DND-41 (cell line): ENCODE data around the gene TRA2A.
A peak's percentile ranks its signal among the peaks of the same experiment; 100 is the strongest.

ENCODE experiments used
- ATAC-seq: fragments of 200-7000 bp; cut with Tn5 transposase; 3 replicates; pipeline ENCODE4 v1.9.1; 2021; ENCODE audit warnings: low read depth; ENCODE audit not compliant: insufficient read depth
- DNase-seq: peaks from one replicate; pipeline ENCODE4 v3.0.0-alpha.2; 2020
- H2AFZ ChIP-seq: 2 replicates; pipeline ENCODE4 v1.6.0; 2012; ENCODE audit warnings: low read depth, low read length
- H3K27ac ChIP-seq: 2 replicates; pipeline ENCODE4 v1.5.1; 2012; ENCODE audit warnings: low read length, inconsistent platforms
- H3K27me3 ChIP-seq: fragments of 200-600 bp; sonication (generic); 2 replicates; pipeline ENCODE4 v1.6.0; 2012; ENCODE audit warnings: low read length, mild to moderate bottlenecking, inconsistent platforms; ENCODE audit not compliant: insufficient read depth, poor library complexity
- H3K36me3 ChIP-seq: 2 replicates; pipeline ENCODE4 v1.5.1; 2012; ENCODE audit warnings: low read length, inconsistent platforms; ENCODE audit not compliant: insufficient read depth
- H3K4me1 ChIP-seq: 2 replicates; pipeline ENCODE4 v1.5.1; 2012; ENCODE audit warnings: mild to moderate bottlenecking, low read length; ENCODE audit not compliant: insufficient read depth
- H3K4me2 ChIP-seq: 2 replicates; pipeline ENCODE4 v1.6.0; 2012; ENCODE audit warnings: mild to moderate bottlenecking, moderate library complexity, low read length, inconsistent platforms; ENCODE audit not compliant: insufficient read depth
- H3K4me3 ChIP-seq, 2 experiments: fragments of 200-600 bp in 1 of 2; shearing (Covaris generic) in 1 of 2; 2 replicates each; pipeline ENCODE4 v1.5.1; 2012 to 2016; ENCODE audit warnings: inconsistent platforms in 2 of 2, low read length in 2 of 2, mild to moderate bottlenecking in 2 of 2, low read depth in 1 of 2, moderate library complexity in 1 of 2
- H3K79me2 ChIP-seq: 2 replicates; pipeline ENCODE4 v1.6.0; 2012; ENCODE audit warnings: low read length, inconsistent platforms; ENCODE audit not compliant: insufficient read depth
- H3K9ac ChIP-seq: 2 replicates; pipeline ENCODE4 v1.6.0; 2012; ENCODE audit warnings: low read depth, mild to moderate bottlenecking, inconsistent platforms, low read length, moderate library complexity
- H3K9me3 ChIP-seq: 2 replicates; pipeline ENCODE4 v1.5.1; 2012; ENCODE audit warnings: low read length, moderate library complexity, mild to moderate bottlenecking, inconsistent platforms; ENCODE audit not compliant: insufficient read depth, severe bottlenecking
- H4K20me1 ChIP-seq: 2 replicates; pipeline ENCODE4 v1.6.0; 2012; ENCODE audit warnings: low read length; ENCODE audit not compliant: insufficient read depth
- EZH2 ChIP-seq: IDR thresholded peaks from 3 replicates; pipeline ENCODE4 v1.6.1; 2012; ENCODE audit warnings: borderline replicate concordance, low read depth, mild to moderate bottlenecking, moderate library complexity, low read length, inconsistent platforms; ENCODE audit not compliant: severe bottlenecking
- TF ChIP-seq, protein P1 (sequence below): IDR thresholded peaks from 2 replicates; pipeline ENCODE4 v1.5.1; 2012; ENCODE audit warnings: borderline replicate concordance, low read length, moderate library complexity, mild to moderate bottlenecking; ENCODE audit not compliant: poor library complexity, severe bottlenecking; ENCODE audit errors: extremely low read depth

Gene TRA2A

DNA sequence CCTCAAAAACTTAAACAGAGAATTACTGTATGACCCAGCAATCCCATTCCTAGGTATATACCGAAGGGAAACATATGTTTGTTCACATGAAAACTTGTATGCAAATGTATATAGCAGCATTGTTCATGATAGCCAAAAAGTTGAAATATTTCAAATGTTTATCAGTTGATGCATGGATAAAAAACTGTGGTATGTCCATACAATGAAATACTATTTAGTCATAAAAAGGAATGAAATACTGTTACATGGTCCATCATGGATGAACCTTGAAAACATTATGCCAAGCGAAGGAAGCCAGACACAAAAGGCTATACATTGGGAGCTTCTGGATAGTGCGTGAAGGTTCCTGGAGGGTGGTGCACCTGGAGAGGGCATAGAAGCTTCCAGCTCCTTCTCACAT, 11.0 kb upstream of the TRA2A start:
- Histone ChIP-seq H3K27ac (no peak overlapping the region), H3K9me3 (no peaks in the 10 kb centered on the region), H3K4me2 (no peak overlapping the region), H4K20me1 (no peaks in the 10 kb centered on the region), H3K36me3 (no peaks in the 10 kb centered on the region), H3K4me1 (peaks cover 22% of the 10 kb centered on the region), H3K9ac (no peak overlapping the region), H2AFZ (no peak overlapping the region), H3K4me3 (no peak overlapping the region), H3K79me2 (no peaks in the 10 kb centered on the region), H3K27me3 (no peaks in the 10 kb centered on the region)
- DNase-seq = no peak
- ATAC-seq = no peak
- TF ChIP-seq, protein P1, sequence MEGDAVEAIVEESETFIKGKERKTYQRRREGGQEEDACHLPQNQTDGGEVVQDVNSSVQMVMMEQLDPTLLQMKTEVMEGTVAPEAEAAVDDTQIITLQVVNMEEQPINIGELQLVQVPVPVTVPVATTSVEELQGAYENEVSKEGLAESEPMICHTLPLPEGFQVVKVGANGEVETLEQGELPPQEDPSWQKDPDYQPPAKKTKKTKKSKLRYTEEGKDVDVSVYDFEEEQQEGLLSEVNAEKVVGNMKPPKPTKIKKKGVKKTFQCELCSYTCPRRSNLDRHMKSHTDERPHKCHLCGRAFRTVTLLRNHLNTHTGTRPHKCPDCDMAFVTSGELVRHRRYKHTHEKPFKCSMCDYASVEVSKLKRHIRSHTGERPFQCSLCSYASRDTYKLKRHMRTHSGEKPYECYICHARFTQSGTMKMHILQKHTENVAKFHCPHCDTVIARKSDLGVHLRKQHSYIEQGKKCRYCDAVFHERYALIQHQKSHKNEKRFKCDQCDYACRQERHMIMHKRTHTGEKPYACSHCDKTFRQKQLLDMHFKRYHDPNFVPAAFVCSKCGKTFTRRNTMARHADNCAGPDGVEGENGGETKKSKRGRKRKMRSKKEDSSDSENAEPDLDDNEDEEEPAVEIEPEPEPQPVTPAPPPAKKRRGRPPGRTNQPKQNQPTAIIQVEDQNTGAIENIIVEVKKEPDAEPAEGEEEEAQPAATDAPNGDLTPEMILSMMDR = no peak
- no peak for TF ChIP-seq EZH2

DNA sequence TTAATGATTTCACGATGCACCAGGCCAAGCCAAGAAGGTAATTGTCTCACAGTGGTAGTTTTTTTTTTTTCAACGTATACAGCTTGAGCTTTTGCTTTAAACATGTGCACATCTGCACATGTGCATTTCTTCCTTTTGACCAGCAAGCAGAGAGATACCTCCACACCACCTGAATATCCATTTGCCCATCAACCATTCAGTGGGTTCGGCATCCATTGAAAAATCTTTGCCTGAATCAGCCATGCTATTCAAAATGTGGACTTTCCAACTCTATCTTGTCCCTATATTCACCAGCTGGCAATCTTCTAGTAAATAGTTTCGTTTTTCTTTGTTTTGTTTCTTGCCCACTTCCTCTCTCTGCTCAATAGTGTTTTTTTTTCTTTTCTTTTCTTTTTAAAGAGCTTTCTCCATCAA, 7.7 kb upstream of the TRA2A start:
- Histone ChIP-seq H3K79me2 (no peaks in the 10 kb centered on the region), H3K4me3 (peak overlapping the region in 1 of 2 experiments; percentile 50; a peak in 2 of 4 replicates), H3K36me3 (no peaks in the 10 kb centered on the region), H3K27ac (peak overlapping the region; percentile 93), H2AFZ (peak overlapping the region; percentile 79), H3K9me3 (no peaks in the 10 kb centered on the region), H3K27me3 (no peaks in the 10 kb centered on the region), H3K4me2 (peak overlapping the region; percentile 66), H3K9ac (peak overlapping the region; percentile 50), H4K20me1 (no peaks in the 10 kb centered on the region), H3K4me1 (peaks cover 22% of the 10 kb centered on the region)
- TF ChIP-seq EZH2 = no peak
- TF ChIP-seq, protein P1 = no peak
- ATAC-seq (peak; percentile 89), DNase-seq (peak; percentile 32)

DNA sequence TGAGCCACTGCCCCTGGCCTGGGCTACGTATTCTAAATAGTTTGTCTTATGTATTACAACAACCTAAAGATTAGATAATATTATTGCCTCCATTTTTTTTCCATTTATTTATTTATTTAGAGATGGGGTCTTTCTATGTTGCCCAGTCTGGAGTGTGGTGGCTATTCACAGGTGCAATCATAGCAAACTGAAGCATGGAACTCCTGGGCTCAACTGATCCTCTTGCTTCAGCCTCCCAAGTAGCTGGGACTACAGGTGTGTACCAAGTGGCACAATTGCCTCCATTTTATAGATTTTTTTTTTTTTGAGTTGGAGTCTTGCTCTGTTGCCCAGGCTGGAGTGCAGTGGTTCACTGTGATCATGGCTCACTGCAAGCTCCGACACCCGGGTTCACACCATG, 6.5 kb upstream of the TRA2A start:
- TF ChIP-seq, protein P1 = no peak
- TF ChIP-seq EZH2 = no peak
- H3K79me2 ChIP-seq = no peaks in the 10 kb centered on the region
- ATAC-seq = no peak

DNA sequence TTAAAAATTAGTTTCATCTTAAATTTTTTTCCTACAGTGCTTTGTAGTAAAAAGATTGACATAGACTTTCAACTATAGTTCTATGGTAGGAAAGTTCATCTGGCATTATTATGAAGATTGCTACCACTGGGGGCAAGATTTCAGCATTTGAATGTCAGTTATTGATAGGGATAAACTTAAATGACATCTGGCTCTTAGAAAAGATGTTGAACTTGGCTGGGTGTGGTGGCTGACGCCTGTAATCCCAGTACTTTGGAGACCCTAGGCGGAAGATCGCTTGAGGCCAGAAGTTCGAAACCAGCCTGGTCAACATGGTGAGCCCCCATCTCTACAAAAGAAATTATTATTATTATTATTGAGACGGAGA, 1.4 kb upstream of the TRA2A start:
- Histone ChIP-seq H3K27me3 (no peaks in the 10 kb centered on the region), H3K4me2 (no peak overlapping the region), H3K36me3 (peaks cover 15% of the 10 kb centered on the region; the same call in 1 of the 2 replicates), H2AFZ (no peak overlapping the region), H3K9ac (no peak overlapping the region), H3K27ac (no peak overlapping the region), H3K79me2 (peaks cover 40% of the 10 kb centered on the region), H3K4me3 (no peak overlapping the region), H4K20me1 (peaks cover 31% of the 10 kb centered on the region), H3K4me1 (peaks cover 32% of the 10 kb centered on the region), H3K9me3 (no peaks in the 10 kb centered on the region)
- TF ChIP-seq, protein P1 = no peak
- ATAC-seq (no peak), DNase-seq (no peak)

More for the DNA sequence above, 6.5 kb upstream of the TRA2A start:
- H3K36me3 ChIP-seq = no peaks in the 10 kb centered on the region
- no peak overlapping the region for H3K9ac ChIP-seq
- peaks cover 22% of the 10 kb centered on the region for H3K4me1 ChIP-seq
- H2AFZ ChIP-seq = no peak overlapping the region
- H3K9me3 ChIP-seq = no peaks in the 10 kb centered on the region
- no peak overlapping the region for H3K4me3 ChIP-seq
- H3K27ac ChIP-seq = no peak overlapping the region
- H3K4me2 ChIP-seq = no peak overlapping the region
- H4K20me1 ChIP-seq = no peaks in the 10 kb centered on the region
- no peak for DNase-seq
- H3K27me3 ChIP-seq = no peaks in the 10 kb centered on the region
